Fibroblast of skin of scalp (primary cell): ENCODE results near the gene ATG5. TPM values are rescaled to one million over a fixed set of nuclear protein-coding genes. Genes with fewer than 3 reads are reported as not detected.

Source experiments
- DNase-seq: peaks from one replicate; pipeline ENCODE4 v3.0.0-alpha.2; 2013
- polyA plus RNA-seq, 2 experiments: library from polyadenylated mRNA; unstranded; fragments of 120-200 nt; gene quantifications; one replicate each; pipeline ENCODE4 v1.2.1, GENCODE V29; 2013; ENCODE audit not compliant: insufficient read length in 2 of 2

Gene ATG5
- polyA plus RNA-seq (2013, experiment 1 of 2; ENCODE audit: insufficient read length) = 31.2 TPM
- polyA plus RNA-seq (2013, experiment 2 of 2; ENCODE audit: insufficient read length) = 29.7 TPM

DNA sequence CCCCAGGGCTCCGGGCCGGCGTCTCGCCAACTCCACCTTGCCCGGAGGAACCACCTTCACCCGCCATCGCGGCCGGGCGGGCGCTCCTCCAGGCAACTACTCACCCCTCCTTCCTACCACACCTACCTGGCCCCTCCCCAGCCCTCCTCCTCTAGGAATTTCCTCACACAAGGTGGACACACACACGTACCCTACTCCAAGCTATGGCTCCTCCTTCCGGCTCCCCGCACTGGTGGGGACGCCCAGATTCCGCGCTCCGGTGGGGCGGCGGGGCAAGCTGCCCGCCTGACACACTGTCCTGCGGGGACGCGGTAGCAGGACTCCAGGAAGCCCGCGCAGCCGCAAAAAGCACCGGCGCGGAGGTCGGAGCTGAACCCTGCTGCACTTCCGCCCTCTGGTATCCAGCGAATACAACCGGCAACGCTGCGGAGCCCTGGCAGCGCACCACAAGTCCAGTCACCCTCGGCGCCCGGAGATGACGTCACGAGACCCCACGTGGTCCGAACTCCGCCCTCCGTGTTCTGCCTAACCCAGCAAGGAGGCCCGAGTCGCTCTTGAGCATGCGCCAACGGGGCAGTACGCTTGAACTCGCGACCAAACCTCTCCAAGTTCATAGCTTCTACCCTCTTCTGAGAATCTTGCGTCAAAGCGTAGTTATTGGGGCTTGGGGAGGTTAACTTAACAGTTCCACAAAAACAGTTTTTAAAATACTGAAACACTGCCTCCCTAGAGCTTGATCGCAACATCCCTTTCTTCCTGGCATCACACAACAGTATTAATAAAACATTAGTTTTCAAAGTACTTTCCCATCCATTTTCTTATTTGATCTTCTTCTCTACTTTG lies at the start of gene ATG5:
Gene ATG5 (minus strand): TSS at position 425 of the 843 bp plus-strand sequence. CDS start 9,552 bp downstream, outside the sequence.
- peak; percentile 99 for DNase-seq

DNA sequence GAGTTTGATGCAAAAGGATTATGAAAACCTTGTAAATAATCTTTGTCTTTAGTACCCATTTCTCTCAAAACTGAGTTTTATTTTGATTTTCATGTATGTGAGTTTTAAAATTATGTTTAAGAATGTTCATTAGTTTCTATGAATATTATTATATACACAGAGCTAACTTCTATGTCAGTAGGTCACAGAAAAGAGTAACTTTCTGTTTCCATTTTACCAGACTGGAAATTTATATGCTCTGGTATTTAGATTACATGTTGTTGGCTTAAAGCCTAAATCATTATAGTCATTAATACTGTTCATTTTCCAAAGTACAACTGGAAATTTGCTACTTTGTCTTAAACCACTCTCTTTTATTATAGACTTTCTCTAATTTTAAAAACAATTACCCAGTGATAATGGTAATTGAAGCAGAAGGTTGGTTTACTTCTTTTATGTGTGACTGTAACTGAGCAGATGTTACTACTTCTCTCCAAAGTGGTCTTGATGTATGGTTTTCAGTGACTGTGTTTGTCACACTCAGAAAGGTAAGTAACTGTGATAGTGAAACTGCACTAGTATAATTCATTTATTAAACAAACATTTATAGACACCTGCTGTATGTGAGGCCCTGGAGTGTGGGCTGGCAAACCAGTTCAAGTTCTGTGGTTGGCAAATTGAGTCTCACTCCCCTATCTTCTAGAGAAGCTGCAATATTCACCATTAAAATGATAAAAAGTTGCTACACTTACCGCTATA lies 48.1 kb upstream of the ATG5 start:
- DNase-seq = no peak

DNA sequence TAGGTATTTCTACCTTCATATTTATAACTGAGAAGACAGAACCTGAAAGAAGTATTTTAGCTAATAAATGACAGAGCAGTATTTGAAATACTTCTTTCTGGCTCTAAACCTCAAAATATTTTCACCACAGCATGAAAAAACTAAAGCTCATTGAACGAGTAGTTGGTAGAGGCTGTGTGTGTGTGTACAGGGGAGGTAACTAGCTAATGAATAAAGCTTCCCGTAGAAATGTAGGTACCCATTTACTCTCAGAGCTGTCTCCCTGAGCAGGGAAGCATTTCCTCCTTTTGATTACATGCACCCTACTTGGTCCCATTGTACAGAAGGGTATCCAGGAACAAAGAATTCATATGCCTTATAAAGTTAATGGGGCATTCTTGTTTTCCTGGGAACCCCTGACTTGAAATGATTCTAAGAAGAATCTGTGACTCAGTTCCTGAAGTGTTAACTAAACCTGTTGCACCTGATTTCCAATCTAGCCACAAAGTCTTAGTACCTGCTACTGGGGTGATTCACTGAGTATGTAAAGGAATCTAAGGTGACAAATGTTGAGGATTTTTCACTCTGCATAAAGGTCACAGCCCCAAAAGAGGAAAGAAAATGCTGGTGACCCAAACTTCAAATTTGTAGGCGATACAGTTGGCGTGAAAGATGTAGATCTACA lies 47.4 kb upstream of the ATG5 start:
- no peak for DNase-seq

DNA sequence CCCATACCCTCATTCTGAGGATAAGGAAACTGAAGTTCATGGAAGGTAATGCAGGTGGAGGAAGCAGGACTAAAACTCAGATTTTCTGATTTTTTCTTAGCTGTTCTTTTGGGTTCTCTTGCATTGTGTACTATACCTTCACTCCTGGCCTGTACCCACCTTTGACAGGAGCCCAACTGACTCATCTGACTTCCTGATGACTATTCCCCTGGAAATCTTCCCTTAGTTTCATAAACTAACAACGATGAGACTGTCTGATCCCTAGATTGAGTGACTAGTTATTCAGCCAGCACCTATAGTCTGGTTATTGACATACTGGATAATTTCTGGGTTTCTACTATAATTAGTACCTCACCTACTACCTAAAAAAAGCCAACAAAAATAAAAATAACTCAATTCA lies 45.1 kb upstream of the ATG5 start:
- no peak for DNase-seq

DNA sequence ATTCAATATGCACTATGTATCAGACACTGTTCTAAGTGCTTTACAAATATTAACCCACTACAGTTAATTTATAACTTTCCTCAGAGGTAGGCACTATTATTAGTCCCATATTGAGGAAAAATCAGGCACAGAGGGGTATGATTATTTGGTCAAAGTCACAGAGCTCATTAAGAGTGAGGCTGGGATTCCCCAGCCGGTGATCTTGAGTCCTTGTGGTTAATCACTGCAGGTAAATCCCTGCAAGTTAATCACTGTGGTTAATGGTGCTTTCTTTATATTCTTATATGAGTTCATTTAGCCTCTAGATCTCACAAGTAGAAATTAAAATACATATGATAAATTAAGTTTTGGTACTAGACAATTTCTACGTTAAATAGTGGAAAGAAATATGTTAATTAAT lies 44.2 kb upstream of the ATG5 start:
- no peak for DNase-seq

DNA sequence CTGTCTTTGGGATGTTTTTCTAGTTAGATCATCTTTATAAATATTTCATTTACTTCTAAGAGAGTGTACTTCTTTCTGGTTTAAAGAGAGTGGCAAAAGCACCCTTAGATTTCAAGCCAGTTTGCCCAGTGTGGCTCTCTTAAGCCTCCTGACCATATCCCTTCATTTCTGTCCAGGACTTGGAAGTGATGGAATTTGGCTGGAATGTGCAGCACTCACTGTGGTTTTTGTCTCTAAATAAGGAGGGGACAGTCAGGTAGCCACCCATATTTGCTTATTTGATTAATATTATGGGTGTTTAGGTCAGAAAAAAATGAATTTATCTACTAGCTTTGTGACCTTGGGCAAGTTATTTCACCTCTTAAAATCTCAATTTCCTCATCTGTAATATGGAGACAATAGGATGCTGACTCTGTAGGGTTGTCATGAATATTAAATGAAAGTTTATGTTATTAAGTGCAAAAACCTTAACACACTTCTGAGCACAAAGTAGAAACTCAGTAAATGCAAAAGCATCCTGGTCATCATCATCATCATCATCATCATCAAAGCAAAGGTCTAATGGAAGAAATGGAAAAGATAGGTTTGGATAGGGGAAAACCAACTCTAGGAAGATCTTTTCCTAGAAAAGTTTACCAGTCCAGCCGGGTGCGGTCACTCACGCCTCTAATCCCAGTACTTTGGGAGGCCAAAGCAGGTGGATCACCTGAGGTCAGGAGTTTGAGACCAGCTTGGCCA lies 38.0 kb upstream of the ATG5 start:
- no peak for DNase-seq

DNA sequence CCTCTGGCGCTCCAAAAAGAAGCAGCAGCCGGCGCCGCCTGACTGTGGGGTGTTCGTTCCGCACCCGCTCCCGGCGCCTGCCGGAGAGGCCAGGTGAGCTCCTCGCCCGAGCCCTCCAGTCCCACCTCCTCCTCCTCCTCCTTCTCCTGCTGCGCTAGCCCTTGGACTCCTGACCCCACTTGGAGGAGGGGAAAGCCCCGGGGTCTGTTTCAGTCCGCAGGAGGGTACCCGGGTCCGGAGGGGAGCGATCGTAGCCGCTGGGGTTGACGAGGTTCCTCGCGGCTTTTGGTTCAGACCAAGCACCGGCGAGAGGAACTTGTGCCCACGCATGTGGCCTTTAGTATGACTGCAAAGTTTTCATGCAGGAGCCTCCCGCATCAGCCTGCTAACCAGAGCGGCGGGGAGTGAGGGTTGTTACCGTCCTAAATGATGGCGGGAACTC lies 35.5 kb upstream of the ATG5 start:
- DNase-seq = no peak

DNA sequence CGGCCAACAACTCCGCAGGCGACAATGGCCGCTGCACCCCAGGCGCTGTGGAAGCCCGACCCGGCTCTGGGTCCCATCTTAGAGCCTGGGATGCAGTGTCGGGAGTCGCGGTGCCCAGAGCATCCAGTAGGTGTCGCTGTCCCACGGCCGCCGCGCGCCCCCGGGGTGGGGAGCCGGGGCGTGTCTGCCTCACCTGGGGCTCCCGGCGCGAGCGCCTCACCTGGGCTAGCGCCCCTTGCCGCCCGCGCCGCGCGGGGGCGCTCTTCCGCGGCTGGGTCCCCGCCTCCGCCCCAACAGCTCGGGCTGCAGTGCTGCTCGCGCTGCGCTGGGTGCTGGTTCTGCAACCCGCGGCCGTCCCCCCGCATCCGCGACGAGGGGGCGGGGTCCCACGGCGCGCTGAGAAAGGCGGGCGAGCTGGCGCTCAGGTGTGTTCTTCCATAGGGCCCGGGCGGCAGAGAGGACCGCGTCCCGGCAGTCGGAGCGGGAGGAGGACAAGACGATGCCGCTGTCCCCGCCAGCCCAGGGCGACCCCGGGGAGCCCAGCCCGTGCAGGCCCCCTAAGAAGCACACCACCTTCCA lies 34.9 kb upstream of the ATG5 start, which contains the start of gene CRYBG1:
Gene CRYBG1 (plus strand): TSS at position 308 of the 579 bp plus-strand sequence. CDS start 192 bp downstream, at position 500.
- DNase-seq = peak; percentile 24

DNA sequence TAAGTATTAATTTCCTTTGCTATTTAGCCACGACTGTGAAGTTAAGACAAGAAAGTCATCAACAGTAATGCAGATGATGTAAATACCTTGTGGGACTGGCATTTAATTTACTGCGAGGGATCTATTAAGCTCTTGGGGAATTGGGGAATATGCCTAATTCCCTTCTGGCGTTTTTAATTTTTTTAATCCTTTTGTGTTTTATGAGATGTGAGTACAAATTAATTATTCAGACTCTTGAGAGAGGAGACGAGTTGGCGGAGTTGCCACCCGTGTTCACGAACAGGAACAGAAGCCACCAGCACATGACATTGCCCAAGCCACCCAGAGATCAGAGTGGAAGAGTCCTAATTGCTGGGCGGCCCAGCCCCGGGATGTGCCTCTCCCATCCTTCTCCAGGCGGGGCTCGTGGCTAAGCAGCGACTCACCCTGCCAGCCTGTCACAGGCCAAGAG lies 34.4 kb upstream of the ATG5 start:
- no peak for DNase-seq

DNA sequence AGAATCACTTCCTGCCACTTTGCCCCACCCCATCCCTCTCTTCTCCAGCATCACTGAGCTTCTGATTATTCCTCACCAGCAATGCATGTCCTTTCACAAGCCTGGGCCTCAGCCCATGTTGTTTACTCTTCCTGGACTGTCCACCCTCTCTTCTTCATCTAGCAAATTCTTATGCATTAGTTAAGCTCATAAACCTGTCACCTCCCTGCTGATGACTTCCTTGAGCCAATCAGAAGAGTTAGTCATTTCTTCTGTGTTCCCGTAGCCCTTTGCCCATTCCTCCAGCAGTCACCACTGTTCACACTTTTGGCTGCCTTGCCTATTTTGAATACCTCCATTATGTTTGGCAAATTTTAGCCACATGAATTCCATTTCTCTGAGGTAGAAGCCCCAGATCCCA lies 30.8 kb upstream of the ATG5 start:
- DNase-seq = no peak

DNA sequence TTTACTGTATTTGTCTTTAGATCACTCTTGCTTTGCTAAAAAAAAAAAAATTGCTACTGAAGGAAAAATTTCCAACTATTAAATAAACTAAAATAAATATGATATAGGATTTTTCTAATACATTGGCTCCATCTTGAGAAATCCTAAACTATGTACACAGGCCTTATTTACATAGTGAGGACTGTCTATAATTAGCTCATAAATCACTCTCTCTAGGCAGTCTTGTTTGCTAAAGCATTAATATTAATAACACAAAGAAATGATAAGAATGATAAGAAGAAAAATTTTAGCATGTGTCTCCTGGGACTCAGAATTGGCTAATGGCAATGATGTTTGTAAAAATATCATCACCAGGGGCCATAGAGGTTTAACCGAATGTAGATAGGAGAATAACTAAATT lies 21.7 kb upstream of the ATG5 start:
- no peak for DNase-seq

DNA sequence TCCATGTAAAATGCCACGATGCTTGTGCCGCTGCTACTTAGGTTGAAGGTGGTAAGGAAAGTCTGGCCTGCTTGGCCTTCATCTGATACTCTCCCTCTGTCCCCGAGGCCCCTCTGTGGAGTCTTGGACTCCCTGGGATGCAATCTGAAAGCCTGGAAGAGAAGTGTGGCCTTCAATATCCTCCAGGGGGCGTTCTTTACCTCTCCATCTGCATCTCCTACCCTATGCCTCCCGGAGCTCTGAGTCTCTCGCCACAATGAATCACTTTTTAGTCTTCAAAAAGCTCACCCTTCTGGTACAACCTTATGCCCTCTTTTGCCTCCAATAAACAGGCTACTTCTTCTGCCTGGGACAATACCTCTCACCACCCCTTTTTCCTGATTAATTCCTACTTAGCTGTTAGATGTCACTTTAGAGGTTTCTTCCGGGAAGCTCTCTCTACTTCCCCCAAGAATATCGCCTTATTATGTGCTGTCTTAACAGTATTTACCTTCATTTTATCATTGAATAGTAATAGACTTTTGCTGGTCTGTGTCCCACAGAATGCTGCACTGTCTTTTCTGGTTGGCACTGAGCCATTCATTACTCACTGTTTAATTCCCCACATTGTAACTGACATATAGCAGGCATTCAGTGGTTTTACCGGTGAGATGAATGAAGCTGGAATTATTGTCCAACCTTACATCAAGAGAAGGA lies 13.9 kb upstream of the ATG5 start:
- peak; percentile 74 for DNase-seq

DNA sequence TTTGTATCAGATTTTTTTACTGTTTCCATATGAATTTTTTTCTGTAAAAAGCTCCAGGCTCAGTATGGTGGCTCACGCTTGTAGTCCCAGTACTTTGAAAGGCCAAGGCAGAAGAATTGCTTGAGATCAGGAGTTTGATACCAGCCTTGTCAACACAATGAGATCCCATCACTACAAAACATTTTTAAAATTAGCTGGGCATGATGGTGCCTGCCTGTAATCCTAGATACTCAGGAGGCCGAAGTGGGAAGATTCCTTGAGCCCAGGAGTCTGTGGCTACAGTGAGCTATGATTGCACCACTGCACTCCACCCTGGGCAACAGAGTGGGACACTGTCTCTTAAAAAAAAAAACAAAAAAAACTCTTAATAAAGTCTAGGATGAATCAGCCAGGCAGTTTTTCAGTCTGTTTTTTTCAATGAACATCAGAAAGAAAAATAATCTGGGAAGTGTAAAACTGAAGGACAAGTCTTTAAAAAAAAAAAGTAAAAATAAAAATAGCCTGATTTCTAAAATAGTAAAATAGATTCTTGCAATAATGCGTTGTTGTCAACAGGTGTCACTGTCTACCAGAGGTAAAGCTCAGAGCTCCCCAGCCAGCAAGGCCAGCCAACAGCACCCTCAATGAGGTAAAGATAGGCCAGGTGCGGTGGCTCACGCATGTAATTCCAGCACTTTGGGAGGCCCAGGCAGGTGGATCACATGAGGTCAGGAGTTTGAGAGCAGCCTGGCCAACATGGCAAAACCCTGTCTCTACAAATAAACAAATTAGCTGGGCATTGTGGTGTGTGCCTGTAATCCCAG lies 9.3 kb upstream of the ATG5 start:
- peak; percentile 42 for DNase-seq

DNA sequence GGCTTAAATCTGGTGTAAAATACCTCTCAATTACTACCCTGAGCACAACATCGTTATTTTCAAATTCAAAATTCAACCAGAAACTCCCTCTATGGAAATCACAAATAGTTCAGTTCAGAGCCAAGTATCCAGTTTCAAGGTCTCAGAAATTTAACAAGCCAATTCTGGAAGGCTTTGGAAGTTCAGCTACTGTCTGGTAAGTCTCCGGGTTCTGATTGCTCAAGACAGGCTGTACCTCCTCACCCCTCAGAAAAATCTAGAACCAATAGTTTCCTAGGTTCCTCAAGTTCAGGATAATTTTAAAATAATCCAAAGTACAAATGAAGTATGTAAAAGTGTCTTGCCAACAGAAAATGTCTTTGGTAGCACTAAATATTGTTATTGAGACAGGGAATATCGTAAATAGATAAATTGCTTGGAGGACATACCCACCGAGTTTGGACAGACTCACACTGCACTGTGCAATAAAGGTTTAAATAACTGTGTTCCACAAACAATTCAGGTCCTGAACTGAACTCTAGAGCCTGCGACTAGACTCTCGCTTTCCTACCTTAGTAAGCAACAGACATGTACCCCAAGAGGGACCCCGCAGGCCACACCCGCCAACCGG lies 729 bp downstream of the ATG5 start:
- no peak for DNase-seq

DNA sequence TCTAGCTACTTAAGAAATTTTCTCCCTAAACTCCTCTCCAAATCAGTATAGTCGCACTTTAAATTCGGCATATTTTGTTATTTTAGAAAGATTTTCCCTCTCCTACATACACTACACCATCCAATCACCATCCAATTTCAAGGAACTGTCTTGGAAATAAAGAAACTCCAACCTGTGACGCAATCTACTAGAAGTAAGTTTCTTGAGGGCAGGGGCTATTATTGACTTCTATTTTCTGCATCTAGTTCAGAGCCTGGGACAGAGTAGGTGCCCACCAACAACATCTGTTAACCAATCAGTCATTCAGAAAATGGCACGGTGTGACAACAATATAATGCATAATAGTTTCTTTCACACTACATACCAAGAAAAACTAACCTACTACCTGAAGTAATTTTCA lies 3.6 kb downstream of the ATG5 start:
- DNase-seq = no peak

DNA sequence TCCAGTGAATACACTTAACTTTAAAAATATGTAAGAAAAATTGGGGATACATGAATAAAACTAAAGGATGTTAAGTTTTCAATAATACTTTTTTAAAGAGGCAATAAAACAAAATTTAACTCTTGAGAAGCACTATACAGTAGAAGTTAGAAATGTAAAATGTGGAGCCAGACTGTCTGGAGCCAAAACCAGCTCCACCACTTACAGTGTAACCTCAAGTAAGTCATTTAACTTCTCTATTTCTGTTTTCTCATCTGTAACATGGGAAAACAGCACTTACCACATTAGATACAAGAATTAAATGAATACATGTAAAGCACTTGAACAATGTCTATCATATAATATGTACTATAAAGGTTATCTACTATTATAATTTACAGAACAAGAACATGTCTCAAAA lies 6.7 kb downstream of the ATG5 start:
- no peak for DNase-seq

DNA sequence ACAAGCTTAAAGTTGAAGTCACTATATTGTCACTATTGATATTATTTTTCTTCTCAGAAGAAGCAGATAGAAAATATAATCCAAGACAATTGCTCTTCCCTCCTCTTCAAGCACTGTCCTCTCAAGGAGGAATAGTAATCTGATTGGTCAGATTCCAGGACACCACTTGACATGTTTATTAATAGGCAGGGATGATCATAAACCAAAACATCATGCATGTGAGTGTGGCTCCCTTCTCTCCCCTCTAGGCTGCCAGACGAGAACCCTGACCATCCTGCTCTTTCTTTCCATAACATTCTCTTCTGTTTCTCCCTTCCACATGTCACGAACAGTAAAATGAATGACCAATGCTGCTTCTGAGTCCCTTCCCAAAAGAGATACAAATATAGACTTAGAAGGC lies 7.5 kb downstream of the ATG5 start:
- no peak for DNase-seq

DNA sequence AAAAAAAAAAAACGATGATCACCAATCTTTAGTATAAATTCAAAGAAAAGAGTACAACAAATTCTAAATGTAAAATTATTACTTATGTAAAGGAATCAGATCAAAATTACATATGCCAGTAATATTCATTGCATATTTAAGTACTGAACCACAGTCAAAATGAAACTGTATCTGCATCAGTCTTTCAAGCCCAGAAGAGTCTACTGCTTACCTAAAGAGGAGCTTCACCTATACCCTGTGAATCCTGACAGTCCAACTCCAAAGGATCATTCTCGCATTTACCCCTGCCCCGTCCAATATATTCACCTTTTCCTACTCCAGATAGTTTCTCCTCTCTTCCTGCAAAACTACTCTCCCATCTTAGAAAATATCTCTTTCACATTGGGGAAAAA lies 9.2 kb downstream of the ATG5 start:
- DNase-seq = no peak

DNA sequence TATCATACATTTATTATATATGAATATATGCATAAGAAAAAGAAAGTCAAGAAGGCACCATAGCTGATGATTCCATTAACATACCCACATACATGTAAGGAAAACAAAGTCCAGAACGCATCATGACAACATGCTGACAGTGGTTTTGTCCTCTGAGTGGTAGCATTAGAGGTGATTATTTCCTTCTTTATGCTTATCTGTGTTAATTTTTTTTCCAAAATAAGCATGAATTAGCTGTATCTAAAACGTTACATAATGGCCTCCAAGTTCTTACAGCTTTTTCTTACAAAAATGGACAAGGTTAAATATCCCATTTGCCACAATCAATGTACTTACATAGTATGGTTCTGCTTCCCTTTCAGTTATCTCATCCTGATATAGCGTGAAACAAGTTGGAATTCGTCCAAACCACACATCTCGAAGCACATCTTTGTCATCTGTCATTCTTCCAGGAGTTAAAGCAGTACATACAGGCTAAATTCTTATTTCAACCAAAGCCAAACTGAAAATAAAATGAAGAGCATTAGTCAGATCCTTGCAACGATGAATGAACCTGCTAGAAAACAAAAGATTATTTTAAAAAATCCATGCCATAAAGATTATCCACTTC lies 9.7 kb downstream of the ATG5 start:
- no peak for DNase-seq
